Right lobe of liver (tissue), 6 donors: ENCODE measurements around the gene YWHAH. TPM values are rescaled to one million over a fixed set of nuclear protein-coding genes. Genes with fewer than 3 reads are reported as not detected.

ENCODE experiments used
- ATAC-seq, 4 donors: fragments of 200-7000 bp; cut with Tn5 transposase; one replicate each; pipeline ENCODE4 v1.9.1; 2020; ENCODE audit warnings: mild to moderate bottlenecking in 4 of 4, moderate library complexity in 4 of 4
- DNase-seq, 3 donors: peaks; one replicate each; pipeline ENCODE4 v3.0.0-alpha.2; 2020
- H3K27ac ChIP-seq, 3 donors: fragments of 200-600 bp; one replicate each; pipeline ENCODE4 v1.8.0; 2022
- H3K27me3 ChIP-seq, 2 donors: fragments of 200-600 bp; one replicate each; pipeline ENCODE4 v1.8.0; 2022
- H3K36me3 ChIP-seq, 4 donors: fragments of 200-600 bp; sonication (generic) in 1 of 4; one replicate each; pipeline versions ENCODE4 v1.5.1 to v1.8.0; 2017 to 2022; ENCODE audit warnings: control low read depth in 1 of 4
- H3K4me1 ChIP-seq, 4 donors: fragments of 200-600 bp; sonication (generic) in 1 of 4; one replicate each; pipeline versions ENCODE4 v1.5.1 to v1.8.0; 2017 to 2022; ENCODE audit warnings: control low read depth in 1 of 4
- H3K4me3 ChIP-seq, 3 donors: fragments of 200-600 bp; one replicate each; pipeline ENCODE4 v1.8.0; 2022
- H3K9me3 ChIP-seq, 4 donors: fragments of 200-600 bp; sonication (generic) in 1 of 4; one replicate each; pipeline versions ENCODE4 v1.5.1 to v1.8.0; 2017 to 2022; ENCODE audit warnings: control low read depth in 1 of 4
- POLR2A ChIP-seq: fragments of 450-650 bp; IDR thresholded peaks from one replicate; pipeline ENCODE4 v1.6.1; 2017; ENCODE audit warnings: antibody characterized with exemption, mild to moderate bottlenecking
- WGBS: methylation state at CpG from one replicate; pipeline ENCODE4 v1.1.6; 2018; ENCODE audit warnings: low coverage, low lambda C conversion rate; ENCODE audit not compliant: insufficient coverage; ENCODE audit errors: missing lambda C conversion rate; 5-methylcytosine and 5-hydroxymethylcytosine counted together
- intact Hi-C, 2 donors: fragments of 100-400 bp; cut with DNase I; formaldehyde crosslinking; loops; one replicate each; pipeline versions ENCODE4 v1.11.2 to v1.14.1; 2022
- total RNA-seq, 6 experiments: library from RNA; depleted of rRNA in 2 of 6; stranded (reverse); fragments of >200 nt in 2 of 6; fragmentation: NEBNext Ultra II Directional in 3 of 6; extraction: Animal tissue kit (Norgen Biotek cat#: 25700) in 3 of 6; gene quantifications; one replicate each; pipeline versions ENCODE4 v1.1.0 to v1.2.4, GENCODE V29; 2016 to 2023
- TF ChIP-seq, protein P1 (sequence below), 4 donors: fragments of 200-600 bp in 3 of 4; fragments of 450-650 bp in 1 of 4; IDR thresholded peaks; one replicate each; pipeline versions ENCODE4 v1.5.1 to v1.8.0; 2016 to 2022; ENCODE audit warnings: antibody characterized with exemption in 4 of 4, mild to moderate bottlenecking in 2 of 4
- donor health status: DM: no; HTN: yes; CAD: no.
- donor health status: DM: no; HTN: no; CAD: no.
- donor health status: DM: no; HTN: no; CAD: no.
- donor health status: DM: no; HTN: yes; CAD: no.
- donor health status: DM: no; HTN: yes; CAD: no.

Gene YWHAH
- total RNA-seq, 6 experiments from 2014 or later, result 35.8 to 97.5 (median 59.1) TPM

DNA sequence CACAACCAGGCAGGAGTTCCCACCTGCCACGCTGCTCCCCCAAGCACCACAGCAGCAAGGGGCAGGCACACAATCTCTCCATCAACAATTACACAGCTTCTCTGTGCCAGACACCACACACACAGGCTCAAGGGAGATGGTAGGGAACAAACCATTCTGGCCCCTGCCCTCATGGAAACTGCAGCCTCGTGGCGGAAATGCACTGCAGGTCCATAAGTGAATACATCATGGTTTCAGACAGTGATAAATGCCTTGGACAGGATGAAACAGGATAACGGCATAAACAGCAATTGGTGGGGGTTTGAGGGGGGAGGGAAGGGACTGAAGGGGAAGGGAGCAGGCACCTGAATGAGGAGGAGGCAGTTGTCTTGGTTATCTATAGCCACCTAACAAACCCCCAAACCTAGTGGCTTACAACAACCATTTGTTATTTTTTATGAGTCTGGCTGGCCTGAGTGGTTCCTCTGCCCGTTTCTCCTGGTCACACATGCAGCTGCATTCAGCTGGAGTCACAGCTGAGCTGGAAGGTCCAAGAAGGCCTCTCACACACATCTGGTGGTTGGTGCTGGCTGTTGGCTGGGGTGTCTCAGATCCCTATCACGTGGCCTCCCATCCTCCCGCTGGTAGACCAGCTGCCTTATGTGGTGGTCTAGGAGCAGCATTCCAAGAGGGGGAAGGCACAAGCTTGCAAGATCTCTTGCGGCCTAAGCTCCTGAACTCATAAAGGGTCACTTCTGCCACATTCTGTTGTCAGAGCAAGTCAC is 15.0 kb upstream of the YWHAH start:
- Histone ChIP-seq H3K27me3 (no peaks in the 10 kb centered on the region), H3K4me3 (no peak overlapping the region), H3K9me3 (no peaks in the 10 kb centered on the region), H3K36me3 (no peaks in the 10 kb centered on the region), H3K4me1 (no peaks in the 10 kb centered on the region), H3K27ac (no peak overlapping the region)
- intact Hi-C loops, result no loop called here
- no peak for ATAC-seq
- no peak for TF ChIP-seq POLR2A
- TF ChIP-seq, protein P1, sequence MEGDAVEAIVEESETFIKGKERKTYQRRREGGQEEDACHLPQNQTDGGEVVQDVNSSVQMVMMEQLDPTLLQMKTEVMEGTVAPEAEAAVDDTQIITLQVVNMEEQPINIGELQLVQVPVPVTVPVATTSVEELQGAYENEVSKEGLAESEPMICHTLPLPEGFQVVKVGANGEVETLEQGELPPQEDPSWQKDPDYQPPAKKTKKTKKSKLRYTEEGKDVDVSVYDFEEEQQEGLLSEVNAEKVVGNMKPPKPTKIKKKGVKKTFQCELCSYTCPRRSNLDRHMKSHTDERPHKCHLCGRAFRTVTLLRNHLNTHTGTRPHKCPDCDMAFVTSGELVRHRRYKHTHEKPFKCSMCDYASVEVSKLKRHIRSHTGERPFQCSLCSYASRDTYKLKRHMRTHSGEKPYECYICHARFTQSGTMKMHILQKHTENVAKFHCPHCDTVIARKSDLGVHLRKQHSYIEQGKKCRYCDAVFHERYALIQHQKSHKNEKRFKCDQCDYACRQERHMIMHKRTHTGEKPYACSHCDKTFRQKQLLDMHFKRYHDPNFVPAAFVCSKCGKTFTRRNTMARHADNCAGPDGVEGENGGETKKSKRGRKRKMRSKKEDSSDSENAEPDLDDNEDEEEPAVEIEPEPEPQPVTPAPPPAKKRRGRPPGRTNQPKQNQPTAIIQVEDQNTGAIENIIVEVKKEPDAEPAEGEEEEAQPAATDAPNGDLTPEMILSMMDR (IDR thresholded peaks at IDR 0.05), result no peak
- DNase-seq, result peak in 1 of 3 donors; percentile 24
- 63% methylated on average over 5 of the region's 8 CpGs for WGBS

DNA sequence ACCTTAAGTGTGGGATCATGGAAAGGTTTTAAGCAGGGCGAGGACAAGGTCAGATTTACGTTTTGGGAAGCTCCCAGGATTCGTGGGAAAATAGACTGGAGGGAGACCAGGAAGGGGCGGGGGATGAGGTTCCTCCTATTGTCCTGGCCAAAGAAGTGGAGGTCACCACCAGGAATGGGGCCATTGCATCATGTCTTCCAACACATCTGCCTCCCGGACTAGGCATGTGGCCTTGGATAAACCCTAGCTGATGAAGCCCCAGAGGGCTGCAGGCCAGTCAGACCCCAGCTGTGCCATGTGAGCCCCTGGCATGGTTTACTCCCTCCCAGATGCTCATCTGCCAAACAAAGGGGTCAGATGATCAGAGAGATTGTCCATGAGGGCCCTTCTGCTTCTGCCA is 11.5 kb upstream of the YWHAH start:
- H3K27me3 ChIP-seq, result no peaks in the 10 kb centered on the region

GRCh38 chr22:31933406-31933805 is 10.9 kb upstream of the YWHAH start:
- Histone ChIP-seq H3K9me3 (no peaks in the 10 kb centered on the region), H3K4me3 (no peak overlapping the region), H3K27me3 (no peaks in the 10 kb centered on the region), H3K36me3 (no peaks in the 10 kb centered on the region), H3K27ac (no peak overlapping the region), H3K4me1 (no peaks in the 10 kb centered on the region)
- peak in 1 of 3 donors; percentile 14 for DNase-seq
- no peak for TF ChIP-seq POLR2A
- TF ChIP-seq, protein P1 (IDR thresholded peaks at IDR 0.05), result no peak
- no peak for ATAC-seq
- intact Hi-C loops, result no loop called here
- WGBS, result 94% methylated on average over 2 of the region's 6 CpGs

More for the DNA sequence above, 11.5 kb upstream of the YWHAH start:
- H3K9me3 ChIP-seq, result no peaks in the 10 kb centered on the region
- intact Hi-C loops, result no loop called here
- ATAC-seq (no peak), DNase-seq (peak in 1 of 3 donors; percentile 35)
- no peaks in the 10 kb centered on the region for H3K36me3 ChIP-seq
- H3K4me1 ChIP-seq, result no peaks in the 10 kb centered on the region
- 73% methylated on average over 3 of the region's 5 CpGs for WGBS
- H3K4me3 ChIP-seq, result no peak overlapping the region
- H3K27ac ChIP-seq, result no peak overlapping the region
- TF ChIP-seq, protein P1 (IDR thresholded peaks at IDR 0.05), result no peak
- TF ChIP-seq POLR2A, result no peak

- WGBS, result 89% methylated on average over 11 of the region's 17 CpGs
- H3K27ac ChIP-seq, result no peak overlapping the region
- H3K36me3 ChIP-seq, result no peaks in the 10 kb centered on the region
- no peaks in the 10 kb centered on the region for H3K4me1 ChIP-seq
- TF ChIP-seq, protein P1 (IDR thresholded peaks at IDR 0.05), result no peak
- no peak for TF ChIP-seq POLR2A
- intact Hi-C loops, result no loop called here
- no peaks in the 10 kb centered on the region for H3K27me3 ChIP-seq
- H3K9me3 ChIP-seq, result no peaks in the 10 kb centered on the region
- peak in 1 of 3 donors; percentile 10 for DNase-seq
- H3K4me3 ChIP-seq, result no peak overlapping the region
- no peak for ATAC-seq
Measured at GRCh38 chr22:31933816-31934482, 10.4 kb upstream of the YWHAH start.
